Esophagus muscularis mucosa (tissue), 4 donors: ENCODE data around the gene SPEG.

Source experiments
- CTCF ChIP-seq, 3 experiments: fragments of 200-600 bp in 2 of 3; fragments of 450-650 bp in 1 of 3; sonication (generic) in 2 of 3; IDR thresholded peaks; one replicate each; pipeline ENCODE4 v1.5.1; 2017 to 2019; ENCODE audit warnings: antibody characterized with exemption in 3 of 3, mild to moderate bottlenecking in 2 of 3, moderate library complexity in 1 of 3
- EP300 ChIP-seq: sonication (generic); formaldehyde crosslinking; IDR thresholded peaks from one replicate; pipeline ENCODE4 v1.6.1; 2017; ENCODE audit warnings: antibody characterized with exemption
- POLR2A ChIP-seq: fragments of 450-650 bp; IDR thresholded peaks from one replicate; pipeline ENCODE4 v1.6.1; 2017; ENCODE audit warnings: antibody characterized with exemption, moderate library complexity, mild to moderate bottlenecking, low read depth
- POLR2AphosphoS5 ChIP-seq, 2 donors: sonication (generic); formaldehyde crosslinking; IDR thresholded peaks; one replicate each; pipeline ENCODE4 v1.6.1; 2017; ENCODE audit warnings: antibody characterized with exemption in 2 of 2

- TF ChIP-seq EP300 (no peak), CTCF (IDR thresholded peaks at IDR 0.05) (no peak), POLR2A (no peak), POLR2AphosphoS5 (IDR thresholded peaks at IDR 0.05) (no peak)
These were observed 3.8 kb downstream of the SPEG start for GRCh38 chr2:219438453-219438852.
